ENCODE results near the gene FKBP5. TPM values are rescaled to one million over a fixed set of nuclear protein-coding genes. Genes with fewer than 3 reads are reported as not detected.
A peak's percentile ranks its signal among the peaks of the same experiment; 100 is the strongest.

The FKBP5 gene
- total RNA-seq, 1 donor from 2014 or later = 4.6 TPM

GRCh38 chr6:35596448-35597442 lies 92.0 kb downstream of the FKBP5 start:
- Histone ChIP-seq H3K79me2 (ENCODE audit: insufficient read depth, low read length) (no peaks in the 10 kb centered on the region), H3K9me3 (ENCODE audit: insufficient read depth, low read depth, low read length) (no peaks in the 10 kb centered on the region), H3K4me3 (ENCODE audit: insufficient read depth, low read depth, low read length) (no peak overlapping the region), H2AFZ (ENCODE audit: low read depth, low read length) (no peak overlapping the region), H3K36me3 (ENCODE audit: insufficient read depth, low read length) (no peaks in the 10 kb centered on the region), H3K4me1 (ENCODE audit: insufficient read depth, low read length) (peaks cover 27% of the 10 kb centered on the region), H3K27me3 (ENCODE audit: insufficient read depth, low read length) (no peaks in the 10 kb centered on the region), H3K4me2 (ENCODE audit: low read length) (peak overlapping the region; percentile 71), H3K9ac (ENCODE audit: low read length) (no peak overlapping the region), H3K27ac (ENCODE audit: low read depth, low read length) (peak overlapping the region; percentile 45), H4K20me1 (ENCODE audit: insufficient read depth, low read length) (no peaks in the 10 kb centered on the region)
- no peaks in the 10 kb centered on the region for H3K27me3 Mint-ChIP-seq (ENCODE audit: low read depth, unreplicated experiment)
- DNase-seq (ENCODE audit: low read depth) = peak; percentile 95
- TF ChIP-seq CTCF (IDR thresholded peaks at IDR 0.05; ENCODE audit: insufficient read depth, low read depth, low read length) (no peak), EZH2 (IDR thresholded peaks at IDR 0.05; ENCODE audit: insufficient read depth, low read length) (no peak)
- no peaks in the 10 kb centered on the region for H3K9me3 Mint-ChIP-seq (ENCODE audit: unreplicated experiment)
- H3K4me1 Mint-ChIP-seq (ENCODE audit: low read depth, unreplicated experiment) = peaks cover 23% of the 10 kb centered on the region
- H3K27ac Mint-ChIP-seq (ENCODE audit: unreplicated experiment) = peak overlapping the region; percentile 75
- no peaks in the 10 kb centered on the region for H3K36me3 Mint-ChIP-seq (ENCODE audit: low read depth, unreplicated experiment)
- H3K4me3 Mint-ChIP-seq (ENCODE audit: unreplicated experiment) = no peak overlapping the region
- peak; percentile 90 for FAIRE-seq

DNA sequence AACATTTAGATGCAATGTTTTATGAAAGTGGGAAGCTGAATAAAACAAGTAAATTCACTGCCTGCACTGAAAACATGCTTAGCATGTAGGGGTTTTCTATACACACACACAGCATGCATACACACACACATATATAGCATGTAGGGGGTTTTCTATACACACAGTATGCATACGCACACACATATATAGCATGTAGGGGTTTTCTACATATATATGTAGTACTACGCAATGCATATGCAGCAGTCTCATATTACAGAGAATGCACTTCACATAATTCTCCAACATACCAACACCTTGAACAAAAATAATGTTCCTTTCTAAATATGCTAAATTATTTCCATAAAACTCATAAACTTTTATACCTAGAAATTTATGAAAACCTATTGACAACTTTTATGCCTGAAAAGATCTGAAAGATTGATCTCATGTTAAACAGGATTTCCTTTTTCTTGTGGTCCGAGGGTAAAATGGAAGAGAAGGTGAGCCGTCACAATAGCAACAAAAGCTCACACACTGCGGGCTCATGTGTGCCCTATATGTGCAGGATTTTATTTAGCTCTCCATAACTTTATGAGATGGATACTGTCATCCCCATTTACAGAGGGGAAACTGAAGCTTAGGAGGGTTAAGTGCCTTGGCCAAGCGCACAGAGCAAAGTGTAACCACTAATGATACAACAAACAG lies 94.1 kb downstream of the FKBP5 start:
- TF ChIP-seq EZH2 (IDR thresholded peaks at IDR 0.05; ENCODE audit: insufficient read depth, low read length) (no peak), CTCF (IDR thresholded peaks at IDR 0.05; ENCODE audit: insufficient read depth, low read depth, low read length) (no peak)
- no peak overlapping the region for H3K27ac Mint-ChIP-seq (ENCODE audit: unreplicated experiment)

More for the DNA sequence above, 94.1 kb downstream of the FKBP5 start:
- Histone ChIP-seq H3K36me3 (ENCODE audit: insufficient read depth, low read length) (no peaks in the 10 kb centered on the region), H4K20me1 (ENCODE audit: insufficient read depth, low read length) (no peaks in the 10 kb centered on the region), H3K4me3 (ENCODE audit: insufficient read depth, low read depth, low read length) (no peak overlapping the region), H3K4me1 (ENCODE audit: insufficient read depth, low read length) (peaks cover 15% of the 10 kb centered on the region), H3K9me3 (ENCODE audit: insufficient read depth, low read depth, low read length) (no peaks in the 10 kb centered on the region), H3K27me3 (ENCODE audit: insufficient read depth, low read length) (no peaks in the 10 kb centered on the region), H3K79me2 (ENCODE audit: insufficient read depth, low read length) (no peaks in the 10 kb centered on the region), H3K9ac (ENCODE audit: low read length) (no peak overlapping the region), H3K4me2 (ENCODE audit: low read length) (no peak overlapping the region), H2AFZ (ENCODE audit: low read depth, low read length) (no peak overlapping the region), H3K27ac (ENCODE audit: low read depth, low read length) (no peak overlapping the region)
- H3K9me3 Mint-ChIP-seq (ENCODE audit: unreplicated experiment) = no peaks in the 10 kb centered on the region
- no peak overlapping the region for H3K4me3 Mint-ChIP-seq (ENCODE audit: unreplicated experiment)
- no peaks in the 10 kb centered on the region for H3K27me3 Mint-ChIP-seq (ENCODE audit: low read depth, unreplicated experiment)
- DNase-seq (ENCODE audit: low read depth) (no peak), FAIRE-seq (no peak)
- H3K4me1 Mint-ChIP-seq (ENCODE audit: low read depth, unreplicated experiment) = peaks cover 13% of the 10 kb centered on the region
- no peaks in the 10 kb centered on the region for H3K36me3 Mint-ChIP-seq (ENCODE audit: low read depth, unreplicated experiment)

Measured in astrocyte (in vitro differentiated cells and primary cell).